Smooth muscle cell (in vitro differentiated cells): ENCODE data around the gene SRGAP2C. TPM values are rescaled to one million over a fixed set of nuclear protein-coding genes. Genes with fewer than 3 reads are reported as not detected.
"Not testable (repeated sequence)": the region's sequence is repeated elsewhere in the genome, so short reads cannot be mapped to it uniquely, and the experiment has no call there.

Source experiments
- DNase-seq: peaks from one replicate; lab custom pipeline; 2025; ENCODE audit not compliant: unreplicated experiment; lab: John Stamatoyannopoulos, UW
- H2AFZ ChIP-seq: fragments of 200-600 bp; sonication (generic); 2 replicates; pipeline ENCODE4 v1.6.0; 2016; ENCODE audit warnings: antibody characterized with exemption, low read depth, mild to moderate bottlenecking
- H3F3A ChIP-seq: fragments of 200-600 bp; sonication (generic); 2 replicates; pipeline ENCODE4 v1.6.0; 2017; ENCODE audit warnings: antibody characterized with exemption, low read depth
- H3K27ac ChIP-seq: fragments of 200-600 bp; sonication (generic); 2 replicates; pipeline ENCODE4 v1.5.1; 2016; ENCODE audit warnings: low read depth, mild to moderate bottlenecking
- H3K27me3 ChIP-seq: fragments of 200-600 bp; sonication (generic); 2 replicates; pipeline ENCODE4 v1.6.1; 2016; ENCODE audit warnings: low read depth, mild to moderate bottlenecking
- H3K36me3 ChIP-seq: fragments of 200-600 bp; sonication (generic); 2 replicates; pipeline ENCODE4 v1.5.1; 2016; ENCODE audit warnings: low read depth
- H3K4me1 ChIP-seq: fragments of 200-600 bp; sonication (generic); 2 replicates; pipeline ENCODE4 v1.5.1; 2016; ENCODE audit warnings: low read depth
- H3K4me2 ChIP-seq: fragments of 200-600 bp; sonication (generic); 2 replicates; pipeline ENCODE4 v1.6.0; 2016; ENCODE audit warnings: mild to moderate bottlenecking
- H3K4me3 ChIP-seq: fragments of 200-600 bp; sonication (generic); 2 replicates; pipeline ENCODE4 v1.5.1; 2016; ENCODE audit warnings: mild to moderate bottlenecking
- H3K79me2 ChIP-seq: fragments of 200-600 bp; sonication (generic); 2 replicates; pipeline ENCODE4 v1.6.0; 2016; ENCODE audit warnings: low read depth, mild to moderate bottlenecking
- H3K9ac ChIP-seq: fragments of 200-600 bp; sonication (generic); 2 replicates; pipeline ENCODE4 v1.6.0; 2016; ENCODE audit warnings: low read depth
- H3K9me3 ChIP-seq: fragments of 200-600 bp; sonication (generic); replicated peaks from 2 replicates; pipeline ENCODE4 v1.5.1; 2016; ENCODE audit warnings: low read depth
- H4K20me1 ChIP-seq: fragments of 200-600 bp; sonication (generic); 2 replicates; pipeline ENCODE4 v1.6.0; 2016; ENCODE audit warnings: low read depth
- WGBS: methylation state at CpG from one replicate; pipeline ENCODE4 v1.1.7; 2016; ENCODE audit warnings: low lambda C conversion rate; 5-methylcytosine and 5-hydroxymethylcytosine counted together
- polyA plus RNA-seq: library from polyadenylated mRNA; unstranded; fragments of >200 nt; fragmentation: Nextera tagmentation; extraction: Ambion mirVana; gene quantifications from 2 replicates; pipeline ENCODE4 v1.2.1, GENCODE V29; 2016
- total RNA-seq: library from RNA; depleted of rRNA; stranded (reverse); fragments of >200 nt; gene quantifications from 2 replicates; pipeline ENCODE4 v1.2.3, GENCODE V29; 2014

Gene SRGAP2C
- total and polyA plus RNA-seq, 2 experiments from 2014 or later = 11.3 to 14.7 TPM

GRCh38 chr1:121366171-121366570 is 181.4 kb downstream of the SRGAP2C start:
- DNase-seq, H4K20me1 ChIP-seq, H3K27ac ChIP-seq, H3F3A ChIP-seq, H3K27me3 ChIP-seq, H3K79me2 ChIP-seq, H2AFZ ChIP-seq, H3K4me3 ChIP-seq, H3K4me1 ChIP-seq, H3K4me2 ChIP-seq, H3K9ac ChIP-seq, H3K9me3 ChIP-seq, H3K36me3 ChIP-seq: not testable (repeated sequence)
- WGBS = 100% methylated on average over 1 of the region's 3 CpGs

DNA sequence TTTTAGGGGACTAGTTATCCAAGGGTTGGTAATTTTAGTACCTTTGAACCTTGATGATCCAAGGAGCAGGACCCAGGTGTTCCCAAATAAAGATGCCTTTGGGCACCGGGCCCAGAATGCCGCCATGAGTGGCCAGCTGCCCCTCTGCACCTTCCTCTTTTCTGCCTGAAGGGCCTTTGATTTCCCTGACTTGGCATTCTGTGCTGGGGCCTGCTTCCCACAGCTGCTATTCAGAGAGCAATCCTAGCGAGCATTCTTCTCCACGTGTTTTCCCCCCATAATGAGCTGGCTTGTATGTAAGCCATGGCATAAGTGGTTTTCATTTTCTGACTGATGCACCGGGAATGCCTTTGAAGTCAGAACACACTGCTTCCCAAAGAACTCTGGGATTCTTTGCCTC is 184.1 kb downstream of the SRGAP2C start:
- H3K4me1 ChIP-seq, H3K27me3 ChIP-seq, H3K4me3 ChIP-seq, H3K79me2 ChIP-seq, H3K36me3 ChIP-seq, H3K9ac ChIP-seq, H3K27ac ChIP-seq, H4K20me1 ChIP-seq, H2AFZ ChIP-seq, DNase-seq, H3K9me3 ChIP-seq, H3K4me2 ChIP-seq, H3F3A ChIP-seq: not testable (repeated sequence)
- no CpG with 5 or more reads among the region's 5 CpGs for WGBS

- H3K4me3 ChIP-seq, H3F3A ChIP-seq, H3K79me2 ChIP-seq, H3K27ac ChIP-seq, H3K4me1 ChIP-seq, H4K20me1 ChIP-seq, H2AFZ ChIP-seq, H3K4me2 ChIP-seq, H3K27me3 ChIP-seq, H3K9ac ChIP-seq, H3K36me3 ChIP-seq, H3K9me3 ChIP-seq, DNase-seq: not testable (repeated sequence)
- no CpG with 5 or more reads among the region's 2 CpGs for WGBS
Measured at GRCh38 chr1:121369959-121370358, 185.2 kb downstream of the SRGAP2C start.

- not testable (repeated sequence) for H3K9me3 ChIP-seq, DNase-seq, H3K79me2 ChIP-seq, H3K27me3 ChIP-seq, H3K4me2 ChIP-seq, H2AFZ ChIP-seq, H3K27ac ChIP-seq, H3F3A ChIP-seq, H3K9ac ChIP-seq, H3K4me1 ChIP-seq, H3K4me3 ChIP-seq, H3K36me3 ChIP-seq, H4K20me1 ChIP-seq
- WGBS = 78% methylated on average over 2 of the region's 3 CpGs
Measured at GRCh38 chr1:121374851-121375367, 190.1 kb downstream of the SRGAP2C start.

- not testable (repeated sequence) for H3K79me2 ChIP-seq, H3K4me1 ChIP-seq, H2AFZ ChIP-seq, H4K20me1 ChIP-seq, H3K9me3 ChIP-seq, H3K27me3 ChIP-seq, DNase-seq, H3K27ac ChIP-seq, H3K4me2 ChIP-seq, H3F3A ChIP-seq, H3K36me3 ChIP-seq, H3K9ac ChIP-seq, H3K4me3 ChIP-seq
- WGBS = 71% methylated on average over 2 of the region's 7 CpGs
Measured at GRCh38 chr1:121376986-121377385, 192.2 kb downstream of the SRGAP2C start.

DNA sequence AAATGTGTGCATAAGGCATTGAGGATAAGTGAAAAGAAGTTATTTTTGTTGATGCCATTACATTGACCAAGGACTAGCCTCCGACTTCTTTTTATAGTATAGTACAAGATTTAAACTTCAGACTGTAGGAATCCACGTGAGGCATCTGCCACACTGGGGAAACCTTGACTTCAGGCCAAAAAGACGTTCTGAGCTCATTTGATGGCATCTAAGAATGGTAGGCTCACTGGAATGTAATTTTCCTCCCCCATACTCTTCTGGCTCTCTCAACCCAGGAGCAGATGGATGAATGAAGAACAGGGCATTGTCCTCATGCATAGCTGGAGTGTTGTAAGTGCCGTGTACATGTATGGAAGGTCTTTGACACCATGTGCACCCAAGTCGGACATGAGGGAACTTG is 194.0 kb downstream of the SRGAP2C start:
- H3K4me1 ChIP-seq, H3K79me2 ChIP-seq, H2AFZ ChIP-seq, H3K27ac ChIP-seq, H3K36me3 ChIP-seq, H3K4me3 ChIP-seq, DNase-seq, H3K9me3 ChIP-seq, H4K20me1 ChIP-seq, H3K27me3 ChIP-seq, H3F3A ChIP-seq, H3K9ac ChIP-seq, H3K4me2 ChIP-seq: not testable (repeated sequence)
- WGBS = 89% methylated on average over 5 of the region's 5 CpGs

DNA sequence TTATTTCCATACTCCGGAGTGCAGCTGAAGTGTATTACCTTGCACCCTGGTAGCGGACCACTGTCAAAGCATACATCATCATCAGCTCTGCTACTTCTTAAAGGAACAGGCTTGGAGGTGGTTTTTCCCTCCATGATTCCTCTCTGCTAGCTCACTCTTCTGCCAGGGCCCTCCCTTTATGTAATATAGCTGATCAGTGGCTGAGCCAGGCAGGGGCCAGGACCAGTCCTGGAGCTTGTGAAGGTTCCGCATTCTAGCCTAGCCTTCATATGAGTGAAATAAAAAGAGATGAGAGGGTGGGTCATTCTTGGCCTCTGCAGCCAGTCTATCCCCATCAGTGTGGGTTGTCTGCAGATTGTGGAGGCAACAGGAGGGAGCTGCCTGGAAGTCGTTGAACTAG is 200.0 kb downstream of the SRGAP2C start:
- H3K9me3 ChIP-seq, H3K4me1 ChIP-seq, H2AFZ ChIP-seq, H4K20me1 ChIP-seq, H3K36me3 ChIP-seq, H3F3A ChIP-seq, H3K27me3 ChIP-seq, DNase-seq, H3K27ac ChIP-seq, H3K4me3 ChIP-seq, H3K4me2 ChIP-seq, H3K9ac ChIP-seq, H3K79me2 ChIP-seq: not testable (repeated sequence)
- WGBS = 100% methylated on average over 4 of the region's 4 CpGs

- WGBS = no CpG with 5 or more reads among the region's 3 CpGs
- H3K4me1 ChIP-seq, H3K9ac ChIP-seq, H2AFZ ChIP-seq, H4K20me1 ChIP-seq, H3K79me2 ChIP-seq, H3K36me3 ChIP-seq, H3K4me3 ChIP-seq, H3K4me2 ChIP-seq, H3K27ac ChIP-seq, H3K27me3 ChIP-seq, DNase-seq, H3K9me3 ChIP-seq, H3F3A ChIP-seq: not testable (repeated sequence)
Measured at GRCh38 chr1:121385162-121385561, 200.4 kb downstream of the SRGAP2C start.
